ENCODE measurements around the gene ZNF341. TPM values are rescaled to one million over a fixed set of nuclear protein-coding genes. Genes with fewer than 3 reads are reported as not detected.

Gene ZNF341
- 3.1 to 4.2 TPM (median 3.7 TPM) in 5 replicates for total RNA-seq (2022; extraction: Qiagen RNA extraction)

DNA sequence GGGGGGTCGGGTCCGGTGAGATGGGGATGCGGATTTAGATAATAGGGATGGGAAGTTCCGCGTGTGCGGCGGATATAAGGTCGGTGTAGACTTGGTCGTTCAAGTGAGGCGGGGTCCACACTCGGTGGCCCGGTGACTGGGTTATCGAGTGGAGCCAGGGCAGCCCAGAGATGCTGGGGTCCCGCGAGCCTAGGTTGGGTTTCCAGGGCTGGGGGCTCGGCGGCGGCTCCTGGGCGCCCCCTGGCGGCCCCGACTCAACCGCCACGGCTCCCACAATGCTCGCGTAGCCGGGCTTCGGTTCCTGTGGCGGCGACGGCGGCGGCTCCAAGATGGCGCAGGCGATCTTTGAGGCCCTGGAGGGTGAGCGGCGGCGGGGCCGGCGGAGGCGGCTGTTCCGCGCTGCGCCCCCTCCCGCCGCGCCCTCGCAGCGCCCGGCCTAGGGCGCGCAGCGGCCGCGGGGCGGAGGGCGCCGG, at the start of gene ZNF341:
Gene ZNF341, plus strand, starts transcription at position 304 of the 473 bp plus-strand sequence. Its CDS starts 26 bp downstream, at position 330.

DNA sequence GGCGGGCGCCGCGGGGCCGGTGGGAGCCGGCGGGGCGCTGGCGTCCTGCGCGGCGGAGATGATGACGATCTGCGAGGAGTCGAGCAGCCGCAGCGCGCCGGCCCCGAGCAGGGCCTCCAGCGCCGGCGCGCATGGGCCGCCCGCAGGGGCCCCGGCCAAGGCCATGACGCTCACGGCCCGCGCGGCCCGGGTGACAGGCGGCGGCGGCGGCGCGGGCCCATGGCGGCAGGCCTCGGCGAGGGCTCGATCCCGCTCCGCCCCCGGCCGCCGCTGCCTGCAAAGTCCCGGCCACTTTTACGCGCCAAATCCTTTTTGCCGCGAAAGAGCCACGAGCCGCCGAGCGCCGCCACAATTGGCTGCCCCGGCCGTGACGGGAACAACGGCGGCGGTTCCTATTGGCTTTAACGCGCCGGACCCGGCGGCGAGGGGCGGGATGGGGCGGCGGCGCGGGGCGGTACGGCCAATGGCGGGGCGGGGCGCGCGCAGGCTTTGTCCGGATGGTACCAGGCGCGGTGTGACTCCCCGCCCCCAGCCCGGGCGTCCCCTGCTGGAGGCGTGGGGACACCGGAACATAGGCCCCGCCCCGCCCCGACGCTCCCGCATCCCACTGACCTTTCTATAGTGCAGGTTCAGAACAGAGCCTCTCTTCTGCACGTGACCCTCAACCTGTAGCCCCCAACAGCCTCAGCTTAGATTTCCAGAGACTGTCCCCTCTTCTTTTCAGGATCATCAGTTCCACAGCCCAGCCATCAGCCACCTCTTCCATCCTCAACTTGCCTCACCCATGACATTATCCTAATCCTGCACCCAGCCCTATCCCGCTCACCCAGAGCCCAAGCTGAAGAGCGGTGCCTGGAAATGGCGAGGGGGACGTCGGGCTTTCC, 45.5 kb upstream of the ZNF341 start, which contains the start of gene E2F1:
Gene E2F1, minus strand, starts transcription at position 286 of the 884 bp plus-strand sequence. Its CDS starts 121 bp downstream, at position 165.

DNA sequence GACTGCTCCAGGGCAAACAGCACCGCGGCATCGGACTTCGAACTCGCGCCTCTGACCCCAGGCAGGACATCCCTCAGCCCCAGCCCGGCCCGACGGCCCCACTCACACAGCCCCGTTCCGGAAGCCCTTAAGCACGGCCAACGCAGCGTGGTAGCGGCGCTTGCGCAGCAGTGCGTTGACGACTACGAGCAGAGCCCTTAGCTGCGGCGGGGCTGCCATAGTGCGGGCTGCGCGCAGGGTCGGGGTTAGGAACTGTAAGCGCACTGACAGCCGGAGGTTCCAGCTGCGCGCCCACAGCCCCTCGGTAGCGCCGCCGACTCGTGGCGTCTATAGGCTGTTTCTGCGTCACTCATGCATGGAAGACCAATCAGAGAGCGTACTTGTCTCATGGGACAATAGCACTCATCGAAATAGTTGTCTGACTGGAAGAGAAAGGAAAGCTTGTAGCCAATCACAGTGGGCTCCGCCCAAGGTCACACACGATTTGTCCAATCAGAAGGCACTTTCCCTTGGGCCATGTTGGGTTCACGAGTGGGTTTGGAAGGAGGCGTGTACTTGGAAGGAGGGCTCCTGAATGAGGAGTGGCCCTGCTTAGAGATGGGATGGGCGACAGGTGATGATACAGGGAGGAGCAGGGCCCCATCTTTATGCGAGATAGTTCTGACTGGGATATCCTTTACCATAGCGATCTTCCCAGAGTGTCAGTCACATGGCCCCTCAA, 11.6 kb upstream of the ZNF341 start, which contains the start of gene PXMP4:
Gene PXMP4, minus strand, starts transcription at position 322 of the 721 bp plus-strand sequence. Its CDS starts 103 bp downstream, at position 219.

DNA sequence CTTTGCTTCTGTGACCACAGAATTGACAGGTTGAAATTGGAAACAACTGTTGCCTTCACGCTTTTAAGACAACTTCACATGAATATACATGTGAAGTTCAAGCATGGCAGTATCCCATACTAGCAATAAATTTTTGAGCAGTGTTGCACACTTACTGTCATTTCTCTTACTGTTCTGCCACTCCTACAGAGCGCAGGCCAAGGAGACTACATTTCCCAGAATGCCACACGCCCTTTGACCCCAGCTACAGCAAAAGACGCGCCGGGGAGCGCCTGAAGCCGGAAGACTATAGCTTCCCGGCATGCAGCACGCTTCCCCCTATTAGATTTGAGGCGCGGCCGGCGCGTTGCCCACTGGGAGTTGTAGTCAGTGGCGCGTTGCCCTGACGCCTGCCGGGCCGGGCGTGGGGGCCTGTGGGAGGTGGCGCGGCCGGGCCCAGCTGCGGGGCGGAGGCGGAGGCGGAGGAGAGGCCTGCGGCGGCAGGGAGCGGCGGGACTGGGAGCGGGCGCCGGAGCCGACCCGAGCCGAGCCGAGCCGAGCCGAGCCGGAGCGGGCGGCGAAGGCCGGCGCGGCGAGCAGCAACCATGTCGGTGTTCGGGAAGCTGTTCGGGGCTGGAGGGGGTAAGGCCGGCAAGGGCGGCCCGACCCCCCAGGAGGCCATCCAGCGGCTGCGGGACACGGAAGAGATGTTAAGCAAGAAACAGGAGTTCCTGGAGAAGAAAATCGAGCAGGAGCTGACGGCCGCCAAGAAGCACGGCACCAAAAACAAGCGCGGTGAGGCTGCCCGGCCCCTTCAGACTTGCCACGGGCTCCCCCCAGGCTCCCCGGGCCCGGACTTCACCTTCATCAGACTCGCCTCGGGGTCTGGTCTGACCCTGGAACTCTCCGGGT, 79.3 kb downstream of the ZNF341 start, which contains the start of gene CHMP4B:
Gene CHMP4B, plus strand, starts transcription at position 464 of the 891 bp plus-strand sequence. Its CDS starts 121 bp downstream, at position 585.

Other genes starting within 250 kb of the ZNF341 start
- gene CBFA2T2, start 241.9 kb upstream of the ZNF341 start, total RNA-seq (2022; extraction: Qiagen RNA extraction) = 4.6 to 5.8 TPM (median 5.6 TPM) in 5 replicates
- gene C20orf144, start 69.7 kb upstream of the ZNF341 start, total RNA-seq (2022; extraction: Qiagen RNA extraction) = 0.05 to 0.13 TPM (median 0.08 TPM) in 5 replicates
- gene ACTL10, start 65.1 kb upstream of the ZNF341 start, total RNA-seq (2022; extraction: Qiagen RNA extraction) = 0.06 TPM in 2 of 5 replicates, not detected in the others
- 9.1 to 12.8 TPM (median 11.3 TPM) in 5 replicates for gene NECAB3, start 57.6 kb upstream of the ZNF341 start, total RNA-seq (2022; extraction: Qiagen RNA extraction)
- gene E2F1, start 45.6 kb upstream of the ZNF341 start, total RNA-seq (2022; extraction: Qiagen RNA extraction) = 22.3 to 29.6 TPM (median 27.4 TPM) in 5 replicates
- 4.8 to 6.9 TPM (median 6.4 TPM) in 5 replicates for gene PXMP4, start 11.7 kb upstream of the ZNF341 start, total RNA-seq (2022; extraction: Qiagen RNA extraction)
- 140 to 159 TPM (median 152 TPM) in 5 replicates for gene CHMP4B, start 79.4 kb downstream of the ZNF341 start, total RNA-seq (2022; extraction: Qiagen RNA extraction)